ENCODE measurements around the gene CLINT1.

DNA sequence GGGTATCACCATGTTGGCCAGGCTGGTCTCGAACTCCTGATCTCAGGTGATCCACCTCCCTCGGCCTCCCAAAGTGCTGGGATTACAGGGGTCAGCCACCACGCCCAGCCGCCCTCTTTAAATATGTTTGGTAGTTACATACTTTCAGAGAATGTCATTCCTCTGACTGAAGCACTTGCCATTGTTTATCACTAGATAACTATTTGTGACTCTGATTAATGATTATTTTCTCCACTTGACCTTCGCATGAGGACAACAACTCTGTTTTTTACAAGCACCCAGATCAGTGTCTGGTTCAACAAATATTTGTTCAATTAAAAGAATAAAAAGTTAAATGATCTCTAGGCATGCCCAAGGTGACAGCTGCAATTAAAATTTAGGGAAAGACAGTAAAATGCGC lies 56.2 kb downstream of the CLINT1 start:
- TF ChIP-seq, protein P1, sequence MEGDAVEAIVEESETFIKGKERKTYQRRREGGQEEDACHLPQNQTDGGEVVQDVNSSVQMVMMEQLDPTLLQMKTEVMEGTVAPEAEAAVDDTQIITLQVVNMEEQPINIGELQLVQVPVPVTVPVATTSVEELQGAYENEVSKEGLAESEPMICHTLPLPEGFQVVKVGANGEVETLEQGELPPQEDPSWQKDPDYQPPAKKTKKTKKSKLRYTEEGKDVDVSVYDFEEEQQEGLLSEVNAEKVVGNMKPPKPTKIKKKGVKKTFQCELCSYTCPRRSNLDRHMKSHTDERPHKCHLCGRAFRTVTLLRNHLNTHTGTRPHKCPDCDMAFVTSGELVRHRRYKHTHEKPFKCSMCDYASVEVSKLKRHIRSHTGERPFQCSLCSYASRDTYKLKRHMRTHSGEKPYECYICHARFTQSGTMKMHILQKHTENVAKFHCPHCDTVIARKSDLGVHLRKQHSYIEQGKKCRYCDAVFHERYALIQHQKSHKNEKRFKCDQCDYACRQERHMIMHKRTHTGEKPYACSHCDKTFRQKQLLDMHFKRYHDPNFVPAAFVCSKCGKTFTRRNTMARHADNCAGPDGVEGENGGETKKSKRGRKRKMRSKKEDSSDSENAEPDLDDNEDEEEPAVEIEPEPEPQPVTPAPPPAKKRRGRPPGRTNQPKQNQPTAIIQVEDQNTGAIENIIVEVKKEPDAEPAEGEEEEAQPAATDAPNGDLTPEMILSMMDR (IDR thresholded peaks at IDR 0.05): no peak
- TF ChIP-seq POLR2A (IDR thresholded peaks at IDR 0.05): no peak
